GM12874 (cell line): ENCODE data around the gene GPR62.

Experiments
- TF ChIP-seq, protein P1 (sequence below): IDR thresholded peaks from 2 replicates; pipeline ENCODE4 v1.5.1; 2011; ENCODE audit warnings: low read depth, mild to moderate bottlenecking, control low read depth, low read length, moderate library complexity; ENCODE audit not compliant: insufficient read depth

The GPR62 gene

GRCh38 chr3:51946796-51947195, 8.4 kb upstream of the GPR62 start:
- TF ChIP-seq, protein P1, sequence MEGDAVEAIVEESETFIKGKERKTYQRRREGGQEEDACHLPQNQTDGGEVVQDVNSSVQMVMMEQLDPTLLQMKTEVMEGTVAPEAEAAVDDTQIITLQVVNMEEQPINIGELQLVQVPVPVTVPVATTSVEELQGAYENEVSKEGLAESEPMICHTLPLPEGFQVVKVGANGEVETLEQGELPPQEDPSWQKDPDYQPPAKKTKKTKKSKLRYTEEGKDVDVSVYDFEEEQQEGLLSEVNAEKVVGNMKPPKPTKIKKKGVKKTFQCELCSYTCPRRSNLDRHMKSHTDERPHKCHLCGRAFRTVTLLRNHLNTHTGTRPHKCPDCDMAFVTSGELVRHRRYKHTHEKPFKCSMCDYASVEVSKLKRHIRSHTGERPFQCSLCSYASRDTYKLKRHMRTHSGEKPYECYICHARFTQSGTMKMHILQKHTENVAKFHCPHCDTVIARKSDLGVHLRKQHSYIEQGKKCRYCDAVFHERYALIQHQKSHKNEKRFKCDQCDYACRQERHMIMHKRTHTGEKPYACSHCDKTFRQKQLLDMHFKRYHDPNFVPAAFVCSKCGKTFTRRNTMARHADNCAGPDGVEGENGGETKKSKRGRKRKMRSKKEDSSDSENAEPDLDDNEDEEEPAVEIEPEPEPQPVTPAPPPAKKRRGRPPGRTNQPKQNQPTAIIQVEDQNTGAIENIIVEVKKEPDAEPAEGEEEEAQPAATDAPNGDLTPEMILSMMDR, result no peak

DNA sequence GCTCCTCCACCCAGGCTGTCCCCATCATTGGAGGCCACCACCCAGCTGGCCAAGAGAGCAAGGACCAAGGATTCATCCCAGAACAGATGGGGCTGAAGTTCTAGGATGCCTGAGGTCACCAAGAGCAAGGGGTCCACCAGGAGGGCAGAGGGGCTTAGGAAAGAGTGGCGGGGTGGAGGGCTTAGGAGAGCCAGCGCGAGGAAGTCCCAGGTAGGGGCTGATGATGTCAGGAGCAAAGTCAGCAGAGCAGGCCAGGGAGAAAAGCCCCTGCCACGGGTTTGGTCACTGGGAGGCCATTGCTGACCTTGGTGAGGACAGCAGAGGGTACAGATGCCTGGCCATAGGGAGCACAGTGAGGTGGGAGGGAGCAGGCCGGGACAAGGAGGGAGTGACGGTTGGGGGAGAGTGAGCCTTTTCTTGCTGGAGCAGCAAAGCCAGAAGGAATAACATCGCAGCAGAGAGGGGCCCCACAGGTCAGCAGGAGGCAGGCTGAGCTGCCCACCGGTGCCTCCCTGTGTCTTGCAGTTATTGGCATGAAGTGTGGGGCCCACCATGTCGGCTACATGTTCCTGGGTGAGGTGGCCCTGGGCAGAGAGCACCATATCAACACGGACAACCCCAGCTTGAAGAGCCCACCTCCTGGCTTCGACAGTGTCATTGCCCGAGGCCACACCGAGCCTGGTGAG, 7.8 kb upstream of the GPR62 start:
- TF ChIP-seq, protein P1, result no peak

DNA sequence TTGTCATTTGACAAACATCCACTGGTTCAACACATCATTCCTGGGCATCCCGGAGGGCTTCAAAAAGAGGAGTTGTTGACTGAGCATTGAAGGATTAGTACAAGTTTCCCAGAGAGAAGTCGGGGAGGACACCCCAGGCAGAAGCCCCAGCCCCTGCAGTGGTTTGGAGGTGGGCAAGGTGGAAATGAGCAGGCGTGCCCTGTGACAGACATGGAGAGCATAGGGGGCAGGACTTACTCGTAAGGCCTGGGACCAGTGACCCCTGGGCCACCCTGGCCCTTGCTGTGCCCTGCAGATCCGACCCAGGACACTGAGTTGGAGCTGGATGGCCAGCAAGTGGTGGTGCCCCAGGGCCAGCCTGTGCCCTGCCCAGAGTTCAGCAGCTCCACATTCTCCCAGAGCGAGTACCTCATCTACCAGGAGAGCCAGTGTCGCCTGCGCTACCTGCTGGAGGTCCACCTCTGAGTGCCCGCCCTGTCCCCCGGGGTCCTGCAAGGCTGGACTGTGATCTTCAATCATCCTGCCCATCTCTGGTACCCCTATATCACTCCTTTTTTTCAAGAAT, 7.1 kb upstream of the GPR62 start:
- TF ChIP-seq, protein P1, result no peak

DNA sequence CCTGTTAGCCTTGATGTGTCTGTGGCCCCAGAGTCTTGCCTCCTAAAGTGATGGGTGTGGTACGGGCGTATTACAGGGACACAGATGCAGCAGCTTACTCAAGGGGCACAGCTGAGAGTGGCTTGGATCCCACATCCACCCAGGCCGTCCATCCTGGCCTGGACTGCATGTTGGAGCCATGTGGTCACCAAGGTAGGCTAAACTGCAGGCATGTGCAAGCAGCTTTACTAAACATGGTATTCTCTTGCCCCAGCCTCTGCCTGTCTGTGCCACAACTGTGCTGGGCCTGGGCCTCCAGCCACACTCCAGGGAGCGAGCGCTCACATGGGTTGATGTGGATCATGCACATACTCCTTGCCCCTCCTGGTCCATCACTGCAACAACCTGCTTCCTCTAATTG, 6.1 kb upstream of the GPR62 start:
- TF ChIP-seq, protein P1, result no peak

- TF ChIP-seq, protein P1, result no peak
Measured at GRCh38 chr3:51950899-51951298, 4.3 kb upstream of the GPR62 start.

- TF ChIP-seq, protein P1, result no peak
Measured at GRCh38 chr3:51953445-51953844, 1.7 kb upstream of the GPR62 start.

DNA sequence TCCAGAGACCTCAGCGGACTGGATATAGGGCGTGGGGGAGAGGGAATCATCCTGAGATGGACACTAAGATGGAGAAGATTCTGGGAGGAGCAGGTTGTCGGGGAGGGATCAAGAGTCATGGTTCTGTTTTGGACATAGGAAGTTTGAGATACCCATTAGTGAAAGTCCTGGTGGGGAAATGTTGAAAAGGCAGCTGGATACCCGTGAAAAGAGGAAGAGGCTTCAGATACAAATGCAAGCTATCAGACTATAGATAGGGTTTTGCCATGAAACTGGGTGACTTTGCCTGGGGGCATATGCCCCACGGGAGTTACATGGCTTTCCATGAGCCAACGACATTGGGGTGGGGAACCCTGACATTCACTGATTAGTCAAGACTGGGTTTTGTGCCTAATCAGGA, 1.1 kb upstream of the GPR62 start:
- TF ChIP-seq, protein P1, result no peak

- TF ChIP-seq, protein P1, result no peak
Measured at GRCh38 chr3:51954713-51955112, 468 bp upstream of the GPR62 start.
